LNCAP (cell line): ENCODE data around the gene TP53I13.

ENCODE experiments used
- CTCF ChIP-seq: fragments of 450-650 bp; IDR thresholded peaks from 2 replicates; pipeline ENCODE4 v1.5.1; 2017; ENCODE audit warnings: mild to moderate bottlenecking

TP53I13 gene

GRCh38 chr17:29590411-29591145, 22.1 kb downstream of the TP53I13 start:
- no peak for TF ChIP-seq CTCF

- no peak for TF ChIP-seq CTCF
These were observed 22.7 kb downstream of the TP53I13 start for GRCh38 chr17:29591146-29591736.

- TF ChIP-seq CTCF, result peak; percentile 98
These were observed 23.5 kb downstream of the TP53I13 start for GRCh38 chr17:29591737-29592608.

- no peak for TF ChIP-seq CTCF
These were observed 24.5 kb downstream of the TP53I13 start, which contains the start of gene ANKRD13B for GRCh38 chr17:29592850-29593551. Gene ANKRD13B (plus strand): TSS chr17:29593132. CDS start chr17:29593622, 490 bp downstream.

- TF ChIP-seq CTCF, result peak; percentile 43; the same call in 1 of the 2 replicates
These were observed 25.4 kb downstream of the TP53I13 start for GRCh38 chr17:29593591-29594518.

- no peak; the same call in 1 of the 2 replicates for TF ChIP-seq CTCF
These were observed 26.1 kb downstream of the TP53I13 start for GRCh38 chr17:29594519-29595090.
